ENCODE data around the gene SDCCAG8. TPM values are rescaled to one million over a fixed set of nuclear protein-coding genes. Genes with fewer than 3 reads are reported as not detected.
"Not testable (repeated sequence)": the region's sequence is repeated elsewhere in the genome, so short reads cannot be mapped to it uniquely, and the experiment has no call there.

The SDCCAG8 gene
- total RNA-seq, 1 experiment from 2014 or later, result 14.0 TPM

DNA sequence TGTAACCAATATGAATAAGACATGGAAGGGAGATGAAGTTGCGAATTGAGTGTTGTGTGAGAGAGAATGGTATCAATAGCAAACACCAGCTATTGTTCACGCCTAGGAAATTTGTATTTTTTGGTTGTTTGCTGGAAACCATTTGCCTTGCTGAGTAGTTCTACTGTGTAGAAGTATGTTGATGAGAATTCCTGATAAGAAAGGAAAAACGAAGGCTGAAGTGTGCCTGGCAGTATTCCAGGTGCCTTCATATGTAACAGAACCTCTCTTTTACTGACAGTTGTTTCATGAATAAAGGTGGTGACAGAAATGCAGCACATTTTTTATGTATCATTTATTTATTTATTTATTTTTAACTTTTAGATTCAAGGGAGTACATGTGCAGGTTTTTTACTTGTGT, 79.5 kb downstream of the SDCCAG8 start:
- DNase-seq (ENCODE audit: low read depth, low spot score), result no peak
- Histone ChIP-seq H3K9me3 (ENCODE audit: control insufficient read depth, insufficient read depth, low read depth, low read length) (no peaks in the 10 kb centered on the region), H3K4me1 (ENCODE audit: control insufficient read depth, insufficient read depth, low read length) (no peaks in the 10 kb centered on the region), H3K4me3 (ENCODE audit: low read depth in 2 of 2, low read length in 2 of 2) (no peak overlapping the region), H3K36me3 (ENCODE audit: control insufficient read depth, insufficient read depth, low read length) (no peaks in the 10 kb centered on the region), H3K27ac (ENCODE audit: low read length) (no peak overlapping the region), H3K27me3 (ENCODE audit: control insufficient read depth, insufficient read depth, low read length) (no peaks in the 10 kb centered on the region)
- CTCF ChIA-PET, result no interaction called here
- POLR2A ChIA-PET, result no interaction called here
- ATAC-seq, result no peak
- TF ChIP-seq, protein P1, sequence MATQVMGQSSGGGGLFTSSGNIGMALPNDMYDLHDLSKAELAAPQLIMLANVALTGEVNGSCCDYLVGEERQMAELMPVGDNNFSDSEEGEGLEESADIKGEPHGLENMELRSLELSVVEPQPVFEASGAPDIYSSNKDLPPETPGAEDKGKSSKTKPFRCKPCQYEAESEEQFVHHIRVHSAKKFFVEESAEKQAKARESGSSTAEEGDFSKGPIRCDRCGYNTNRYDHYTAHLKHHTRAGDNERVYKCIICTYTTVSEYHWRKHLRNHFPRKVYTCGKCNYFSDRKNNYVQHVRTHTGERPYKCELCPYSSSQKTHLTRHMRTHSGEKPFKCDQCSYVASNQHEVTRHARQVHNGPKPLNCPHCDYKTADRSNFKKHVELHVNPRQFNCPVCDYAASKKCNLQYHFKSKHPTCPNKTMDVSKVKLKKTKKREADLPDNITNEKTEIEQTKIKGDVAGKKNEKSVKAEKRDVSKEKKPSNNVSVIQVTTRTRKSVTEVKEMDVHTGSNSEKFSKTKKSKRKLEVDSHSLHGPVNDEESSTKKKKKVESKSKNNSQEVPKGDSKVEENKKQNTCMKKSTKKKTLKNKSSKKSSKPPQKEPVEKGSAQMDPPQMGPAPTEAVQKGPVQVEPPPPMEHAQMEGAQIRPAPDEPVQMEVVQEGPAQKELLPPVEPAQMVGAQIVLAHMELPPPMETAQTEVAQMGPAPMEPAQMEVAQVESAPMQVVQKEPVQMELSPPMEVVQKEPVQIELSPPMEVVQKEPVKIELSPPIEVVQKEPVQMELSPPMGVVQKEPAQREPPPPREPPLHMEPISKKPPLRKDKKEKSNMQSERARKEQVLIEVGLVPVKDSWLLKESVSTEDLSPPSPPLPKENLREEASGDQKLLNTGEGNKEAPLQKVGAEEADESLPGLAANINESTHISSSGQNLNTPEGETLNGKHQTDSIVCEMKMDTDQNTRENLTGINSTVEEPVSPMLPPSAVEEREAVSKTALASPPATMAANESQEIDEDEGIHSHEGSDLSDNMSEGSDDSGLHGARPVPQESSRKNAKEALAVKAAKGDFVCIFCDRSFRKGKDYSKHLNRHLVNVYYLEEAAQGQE (IDR thresholded peaks at IDR 0.05; ENCODE audit: insufficient read depth in 1 of 2, low read depth in 2 of 2, low read length in 1 of 2), result no peak
- TF ChIP-seq TCF7L2 (IDR thresholded peaks at IDR 0.05; ENCODE audit: low read depth, low read length), result no peak
- TF ChIP-seq SIN3A (IDR thresholded peaks at IDR 0.05; ENCODE audit: borderline replicate concordance, insufficient read depth, low read depth, low read length), result no peak
- TF ChIP-seq, protein P2, sequence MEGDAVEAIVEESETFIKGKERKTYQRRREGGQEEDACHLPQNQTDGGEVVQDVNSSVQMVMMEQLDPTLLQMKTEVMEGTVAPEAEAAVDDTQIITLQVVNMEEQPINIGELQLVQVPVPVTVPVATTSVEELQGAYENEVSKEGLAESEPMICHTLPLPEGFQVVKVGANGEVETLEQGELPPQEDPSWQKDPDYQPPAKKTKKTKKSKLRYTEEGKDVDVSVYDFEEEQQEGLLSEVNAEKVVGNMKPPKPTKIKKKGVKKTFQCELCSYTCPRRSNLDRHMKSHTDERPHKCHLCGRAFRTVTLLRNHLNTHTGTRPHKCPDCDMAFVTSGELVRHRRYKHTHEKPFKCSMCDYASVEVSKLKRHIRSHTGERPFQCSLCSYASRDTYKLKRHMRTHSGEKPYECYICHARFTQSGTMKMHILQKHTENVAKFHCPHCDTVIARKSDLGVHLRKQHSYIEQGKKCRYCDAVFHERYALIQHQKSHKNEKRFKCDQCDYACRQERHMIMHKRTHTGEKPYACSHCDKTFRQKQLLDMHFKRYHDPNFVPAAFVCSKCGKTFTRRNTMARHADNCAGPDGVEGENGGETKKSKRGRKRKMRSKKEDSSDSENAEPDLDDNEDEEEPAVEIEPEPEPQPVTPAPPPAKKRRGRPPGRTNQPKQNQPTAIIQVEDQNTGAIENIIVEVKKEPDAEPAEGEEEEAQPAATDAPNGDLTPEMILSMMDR (IDR thresholded peaks at IDR 0.05), result no peak
- TF ChIP-seq POLR2AphosphoS5 (IDR thresholded peaks at IDR 0.05; ENCODE audit: low read depth, low read length), result no peak
- intact Hi-C loops (cut with micrococcal nuclease; ENCODE audit: unreplicated experiment), result no loop called here
- in situ Hi-C loops (cut with HindIII; ENCODE audit: low pct_unique_long_range_greater_than_20kb, low sequenced_read_pairs), result no loop called here
- no TSS peak for BruUV-seq (replicated peaks)

DNA sequence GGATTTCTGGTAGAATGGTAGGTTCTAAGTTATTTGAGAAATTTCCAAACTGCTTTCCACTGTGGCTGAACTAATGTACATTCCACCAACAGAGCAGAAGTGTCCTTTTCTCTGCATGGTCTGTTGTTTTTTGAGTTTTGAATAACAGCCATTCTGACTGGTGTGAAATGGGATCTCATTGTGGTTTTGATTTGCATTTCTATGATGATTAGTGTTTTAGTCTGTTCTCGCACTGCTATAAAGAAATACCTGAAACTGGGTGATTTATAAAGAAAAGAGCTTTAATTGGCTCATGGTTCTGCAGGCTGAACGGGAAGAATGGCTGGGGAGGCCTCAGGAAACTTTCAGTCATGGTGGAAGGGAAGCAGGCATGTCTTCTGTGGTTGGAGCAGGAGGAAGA, 80.3 kb downstream of the SDCCAG8 start:
- Histone ChIP-seq H3K36me3 (ENCODE audit: control insufficient read depth, insufficient read depth, low read length) (no peaks in the 10 kb centered on the region), H3K4me1 (ENCODE audit: control insufficient read depth, insufficient read depth, low read length) (no peaks in the 10 kb centered on the region), H3K9me3 (ENCODE audit: control insufficient read depth, insufficient read depth, low read depth, low read length) (no peaks in the 10 kb centered on the region), H3K27me3 (ENCODE audit: control insufficient read depth, insufficient read depth, low read length) (no peaks in the 10 kb centered on the region), H3K4me3 (ENCODE audit: low read depth in 2 of 2, low read length in 2 of 2) (no peak overlapping the region), H3K27ac (ENCODE audit: low read length) (no peak overlapping the region)
- CTCF ChIA-PET, result no interaction called here
- TF ChIP-seq, protein P1 (IDR thresholded peaks at IDR 0.05; ENCODE audit: insufficient read depth in 1 of 2, low read depth in 2 of 2, low read length in 1 of 2), result no peak
- TF ChIP-seq SIN3A (IDR thresholded peaks at IDR 0.05; ENCODE audit: borderline replicate concordance, insufficient read depth, low read depth, low read length) (no peak), TCF7L2 (IDR thresholded peaks at IDR 0.05; ENCODE audit: low read depth, low read length) (no peak), POLR2AphosphoS5 (IDR thresholded peaks at IDR 0.05; ENCODE audit: low read depth, low read length) (no peak)
- TF ChIP-seq, protein P2 (IDR thresholded peaks at IDR 0.05), result no peak
- no TSS peak for BruUV-seq (replicated peaks)
- intact Hi-C loops (cut with micrococcal nuclease; ENCODE audit: unreplicated experiment), result no loop called here
- POLR2A ChIA-PET, result no interaction called here
- ATAC-seq (no peak), DNase-seq (ENCODE audit: low read depth, low spot score) (no peak)
- in situ Hi-C loops (cut with HindIII; ENCODE audit: low pct_unique_long_range_greater_than_20kb, low sequenced_read_pairs), result no loop called here

DNA sequence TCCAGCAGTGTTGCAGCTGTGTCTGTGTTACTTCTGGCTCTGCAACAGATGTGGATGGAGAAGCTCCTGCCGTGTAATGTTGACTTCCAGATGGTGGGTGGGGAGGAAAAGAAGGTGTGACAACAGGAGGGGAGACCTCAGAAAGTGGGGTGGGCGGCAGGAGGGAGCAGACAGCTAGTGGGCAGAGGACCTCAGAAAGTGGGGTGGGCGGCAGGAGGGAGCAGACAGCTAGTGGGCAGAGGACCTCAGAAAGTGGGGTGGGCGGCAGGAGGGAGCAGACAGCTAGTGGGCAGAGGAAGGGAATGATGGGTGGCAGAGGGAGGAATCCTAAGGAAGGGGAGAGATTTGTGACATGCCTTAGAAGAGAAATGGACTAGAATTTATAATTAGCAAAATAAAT, 83.0 kb downstream of the SDCCAG8 start:
- POLR2A ChIA-PET; ATAC-seq; BruUV-seq (replicated peaks); H3K9me3 ChIP-seq (ENCODE audit: control insufficient read depth, insufficient read depth, low read depth, low read length); H3K4me3 ChIP-seq (ENCODE audit: low read depth in 2 of 2, low read length in 2 of 2); DNase-seq (ENCODE audit: low read depth, low spot score); intact Hi-C loops (cut with micrococcal nuclease; ENCODE audit: unreplicated experiment); H3K4me1 ChIP-seq (ENCODE audit: control insufficient read depth, insufficient read depth, low read length); H3K36me3 ChIP-seq (ENCODE audit: control insufficient read depth, insufficient read depth, low read length); CTCF ChIA-PET; H3K27ac ChIP-seq (ENCODE audit: low read length); in situ Hi-C loops (cut with HindIII; ENCODE audit: low pct_unique_long_range_greater_than_20kb, low sequenced_read_pairs); H3K27me3 ChIP-seq (ENCODE audit: control insufficient read depth, insufficient read depth, low read length): not testable (repeated sequence)
